Esophagus squamous epithelium (tissue), 5 donors: ENCODE measurements around the gene SNRK. TPM values are rescaled to one million over a fixed set of nuclear protein-coding genes. Genes with fewer than 3 reads are reported as not detected.

Experiments
- DNase-seq: peaks from one replicate; lab custom pipeline; 2025; lab: John Stamatoyannopoulos, UW
- H3K27ac ChIP-seq, 4 donors: fragments of 200-600 bp; sonication (generic); one replicate each; pipeline ENCODE4 v1.5.1; 2016 to 2019; ENCODE audit warnings: mild to moderate bottlenecking in 1 of 4
- H3K27me3 ChIP-seq, 4 donors: fragments of 200-600 bp; sonication (generic); 1 replicate in 3 of 4; 2 replicates in 1 of 4; pipeline versions ENCODE4 v1.5.1 to v1.6.0; 2017 to 2021; ENCODE audit warnings: antibody characterized with exemption in 1 of 4
- H3K36me3 ChIP-seq, 3 donors: fragments of 200-600 bp; sonication (generic); one replicate each; pipeline ENCODE4 v1.5.1; 2016 to 2019
- H3K4me1 ChIP-seq, 3 donors: fragments of 200-600 bp; sonication (generic); one replicate each; pipeline ENCODE4 v1.5.1; 2017 to 2019
- H3K4me3 ChIP-seq, 4 donors: fragments of 200-600 bp; sonication (generic); 1 replicate in 3 of 4; 2 replicates in 1 of 4; pipeline ENCODE4 v1.5.1; 2016 to 2019; ENCODE audit warnings: mild to moderate bottlenecking in 2 of 4, moderate library complexity in 1 of 4
- H3K9me3 ChIP-seq, 3 donors: fragments of 200-600 bp; sonication (generic); one replicate each; pipeline ENCODE4 v1.5.1; 2016 to 2019
- CTCF ChIP-seq, 6 experiments: fragments of 450-650 bp in 4 of 6; fragments of 200-600 bp in 2 of 6; sonication (generic) in 2 of 6; IDR thresholded peaks; one replicate each; pipeline ENCODE4 v1.5.1; 2016 to 2019; ENCODE audit warnings: antibody characterized with exemption in 6 of 6, mild to moderate bottlenecking in 4 of 6, moderate library complexity in 4 of 6
- POLR2A ChIP-seq, 4 donors: fragments of 450-650 bp; IDR thresholded peaks; one replicate each; pipeline ENCODE4 v1.6.1; 2017; ENCODE audit warnings: antibody characterized with exemption in 4 of 4, mild to moderate bottlenecking in 4 of 4, moderate library complexity in 3 of 4
- WGBS, 2 donors: methylation state at CpG; one replicate each; pipeline ENCODE4 v1.1.5; 2018; 5-methylcytosine and 5-hydroxymethylcytosine counted together
- intact Hi-C: fragments of 100-400 bp; cut with DNase I; formaldehyde crosslinking; loops from one replicate; pipeline ENCODE4 v1.15.0; 2022
- total RNA-seq, 4 donors: library from RNA; depleted of rRNA; stranded (reverse); fragments of >200 nt; gene quantifications; one replicate each; pipeline ENCODE4 v1.1.0, GENCODE V29; 2016
- donor health status: DM: yes; HTN: yes; CAD: no.

SNRK gene
- total RNA-seq, 4 donors from 2014 or later, result 27.0 to 42.0 (median 29.5) TPM

- TF ChIP-seq CTCF (IDR thresholded peaks at IDR 0.05) (no peak), POLR2A (IDR thresholded peaks at IDR 0.05) (no peak)
- no peak overlapping the region for H3K4me3 ChIP-seq
- no peak overlapping the region for H3K27ac ChIP-seq
- peaks cover 0 to 49% (median 19%) of the 10 kb centered on the region in 3 donors for H3K4me1 ChIP-seq
- intact Hi-C loops, result no loop called here
- H3K27me3 ChIP-seq, result no peaks in the 10 kb centered on the region
- H3K36me3 ChIP-seq, result peaks cover 0 to 23% (median 0%) of the 10 kb centered on the region in 3 donors
- H3K9me3 ChIP-seq, result peaks cover 0 to under 1% (median 0%) of the 10 kb centered on the region in 3 donors
- no peak for DNase-seq
Measured at GRCh38 chr3:43328653-43329052, 42.3 kb downstream of the SNRK start.

- H3K9me3 ChIP-seq, result peaks cover 0 to 23% (median 6%) of the 10 kb centered on the region in 3 donors
- TF ChIP-seq POLR2A (IDR thresholded peaks at IDR 0.05) (no peak), CTCF (IDR thresholded peaks at IDR 0.05) (no peak)
- no peak for DNase-seq
- peaks cover 0 to 30% (median 13%) of the 10 kb centered on the region in 3 donors for H3K4me1 ChIP-seq
- H3K36me3 ChIP-seq, result peaks cover 0 to 42% (median 0%) of the 10 kb centered on the region in 3 donors
- 28 to 31% methylated on average over 1 of the region's 1 CpG for WGBS, 2 donors
- intact Hi-C loops, result no loop called here
- no peak overlapping the region for H3K27ac ChIP-seq
- no peak overlapping the region for H3K4me3 ChIP-seq
- H3K27me3 ChIP-seq, result no peaks in the 10 kb centered on the region
Measured at GRCh38 chr3:43330981-43331380, 44.6 kb downstream of the SNRK start.

GRCh38 chr3:43331381-43331780, 45.0 kb downstream of the SNRK start:
- Histone ChIP-seq H3K9me3 (peaks cover 0 to 27% (median 10%) of the 10 kb centered on the region in 3 donors), H3K4me1 (peaks cover 0 to 26% (median 9%) of the 10 kb centered on the region in 3 donors), H3K27me3 (no peaks in the 10 kb centered on the region), H3K36me3 (peaks cover 0 to 46% (median 0%) of the 10 kb centered on the region in 3 donors), H3K27ac (no peak overlapping the region), H3K4me3 (no peak overlapping the region)
- intact Hi-C loops, result no loop called here
- TF ChIP-seq CTCF (IDR thresholded peaks at IDR 0.05) (no peak), POLR2A (IDR thresholded peaks at IDR 0.05) (no peak)
- DNase-seq, result no peak
- 69 to 74% methylated on average over 4 of the region's 4 CpGs for WGBS, 2 donors

GRCh38 chr3:43334976-43335375, 48.6 kb downstream of the SNRK start:
- Histone ChIP-seq H3K4me1 (no peaks in the 10 kb centered on the region), H3K27me3 (no peaks in the 10 kb centered on the region), H3K27ac (no peak overlapping the region), H3K4me3 (no peak overlapping the region), H3K9me3 (peaks cover 0 to 59% (median 35%) of the 10 kb centered on the region in 3 donors), H3K36me3 (peaks cover 0 to 82% (median under 1%) of the 10 kb centered on the region in 3 donors)
- WGBS, 2 donors, result 74 to 78% methylated on average over 1 of the region's 1 CpG
- intact Hi-C loops, result no loop called here
- no peak for DNase-seq
- TF ChIP-seq POLR2A (IDR thresholded peaks at IDR 0.05), result no peak
- TF ChIP-seq CTCF (IDR thresholded peaks at IDR 0.05), result no peak

GRCh38 chr3:43335799-43336198, 49.5 kb downstream of the SNRK start:
- no peak for DNase-seq
- H3K4me3 ChIP-seq, result no peak overlapping the region
- no peak overlapping the region for H3K27ac ChIP-seq
- H3K27me3 ChIP-seq, result no peaks in the 10 kb centered on the region
- 94 to 95% methylated on average over 1 of the region's 1 CpG for WGBS, 2 donors
- TF ChIP-seq CTCF (IDR thresholded peaks at IDR 0.05) (no peak), POLR2A (IDR thresholded peaks at IDR 0.05) (no peak)
- H3K9me3 ChIP-seq, result peaks cover 0 to 59% (median 35%) of the 10 kb centered on the region in 3 donors
- intact Hi-C loops, result no loop called here
- no peaks in the 10 kb centered on the region for H3K4me1 ChIP-seq
- peaks cover 8 to 90% (median 9%) of the 10 kb centered on the region in 3 donors for H3K36me3 ChIP-seq
